ENCODE results near the gene TPP1. TPM values are rescaled to one million over a fixed set of nuclear protein-coding genes. Genes with fewer than 3 reads are reported as not detected.

The TPP1 gene
- total and polyA plus RNA-seq, 2 of the 13 experiments (the other 11 are each of a cell fraction or from before 2014, with no cell fraction given): 13.9 to 74.6 TPM

GRCh38 chr11:6619004-6619745 lies at the start of gene TPP1 (continued):
- TF ChIP-seq ZFY (CRISPR knock-in tag; IDR thresholded peaks at IDR 0.05): peak; percentile 45; the same call in 1 of the 2 replicates
- TF ChIP-seq SMARCC2 (IDR thresholded peaks at IDR 0.05): no peak
- no peak for TF ChIP-seq ZFP82 (CRISPR knock-in tag; IDR thresholded peaks at IDR 0.05; ENCODE audit: borderline replicate concordance)
- TF ChIP-seq ZZZ3 (CRISPR knock-in tag; IDR thresholded peaks at IDR 0.05; ENCODE audit: borderline replicate concordance): no peak; the same call in 1 of the 2 replicates
- peak; percentile 70; the same call in 1 of the 2 replicates for TF ChIP-seq ZFP90 (CRISPR knock-in tag; IDR thresholded peaks at IDR 0.05; ENCODE audit: borderline replicate concordance)
- TF ChIP-seq FOXA3 (CRISPR knock-in tag; IDR thresholded peaks at IDR 0.05): peak; percentile 42; the same call in 1 of the 2 replicates
- TF ChIP-seq CSRNP2 (CRISPR knock-in tag; conservative IDR thresholded peaks at IDR 0.05; ENCODE audit: low read depth): no peak
- no peak for TF ChIP-seq SSRP1 (CRISPR knock-in tag; IDR thresholded peaks at IDR 0.05)
- peak; percentile 93 for TF ChIP-seq ATF1 (CRISPR knock-in tag; IDR thresholded peaks at IDR 0.05)
- peak; percentile 59 for TF ChIP-seq XRCC5 (optimal IDR thresholded peaks at IDR 0.05; ENCODE audit: low read length)
- TF ChIP-seq ZNF138 (CRISPR knock-in tag; IDR thresholded peaks at IDR 0.05; ENCODE audit: low read depth): no peak
- TF ChIP-seq KDM3A (CRISPR knock-in tag; IDR thresholded peaks at IDR 0.05; ENCODE audit: low read depth): no peak
- peak; percentile 62; the same call in 1 of the 2 replicates for TF ChIP-seq ERF (CRISPR knock-in tag; IDR thresholded peaks at IDR 0.05)
- no peak for TF ChIP-seq ZNF589 (CRISPR knock-in tag; conservative IDR thresholded peaks at IDR 0.05)
- no peak for TF ChIP-seq ZNF607 (CRISPR knock-in tag; IDR thresholded peaks at IDR 0.05; ENCODE audit: borderline replicate concordance)

Measured in HepG2 (cell line).